Measurements from ENCODE around the gene SGCD.
"Not testable (repeated sequence)": the region's sequence is repeated elsewhere in the genome, so short reads cannot be mapped to it uniquely, and the experiment has no call there.

Gene SGCD

GRCh38 chr5:156582193-156582598 is 255.2 kb downstream of the SGCD start:
- DNase-seq (ENCODE audit: low spot score), result no peak

GRCh38 chr5:156584871-156585270 is 257.9 kb downstream of the SGCD start:
- peak; percentile 47 for DNase-seq (ENCODE audit: low spot score)

- DNase-seq (ENCODE audit: low spot score), result no peak
Observed at GRCh38 chr5:156585999-156586398, 259.0 kb downstream of the SGCD start.

GRCh38 chr5:156587012-156587411 is 260.0 kb downstream of the SGCD start:
- no peak for DNase-seq (ENCODE audit: low spot score)

GRCh38 chr5:156588306-156588705 is 261.3 kb downstream of the SGCD start:
- no peak for DNase-seq (ENCODE audit: low spot score)

GRCh38 chr5:156589104-156589945 is 262.4 kb downstream of the SGCD start:
- DNase-seq (ENCODE audit: low spot score), result no peak

- DNase-seq (ENCODE audit: low spot score), result no peak
Observed at GRCh38 chr5:156589946-156590216, 262.9 kb downstream of the SGCD start.

- no peak for DNase-seq (ENCODE audit: low spot score)
Observed at GRCh38 chr5:156590978-156591377, 264.0 kb downstream of the SGCD start.

- no peak for DNase-seq (ENCODE audit: low spot score)
Observed at GRCh38 chr5:156591631-156592030, 264.7 kb downstream of the SGCD start.

GRCh38 chr5:156593546-156593945 is 266.6 kb downstream of the SGCD start:
- DNase-seq (ENCODE audit: low spot score), result no peak

GRCh38 chr5:156594406-156594805 is 267.4 kb downstream of the SGCD start:
- DNase-seq (ENCODE audit: low spot score), result no peak

- no peak for DNase-seq (ENCODE audit: low spot score)
Observed at GRCh38 chr5:156595132-156595787, 268.3 kb downstream of the SGCD start.

- no peak for DNase-seq (ENCODE audit: low spot score)
Observed at GRCh38 chr5:156597276-156597675, 270.3 kb downstream of the SGCD start.

- DNase-seq (ENCODE audit: low spot score), result no peak
Observed at GRCh38 chr5:156598964-156599363, 272.0 kb downstream of the SGCD start.

- DNase-seq (ENCODE audit: low spot score), result not testable (repeated sequence)
Observed at GRCh38 chr5:156610582-156610981, 283.6 kb downstream of the SGCD start.

GRCh38 chr5:156615901-156616300 is 288.9 kb downstream of the SGCD start:
- no peak for DNase-seq (ENCODE audit: low spot score)

GRCh38 chr5:156617426-156617825 is 290.5 kb downstream of the SGCD start:
- DNase-seq (ENCODE audit: low spot score), result no peak

GRCh38 chr5:156618601-156619000 is 291.6 kb downstream of the SGCD start:
- no peak for DNase-seq (ENCODE audit: low spot score)

- DNase-seq (ENCODE audit: low spot score), result no peak
Observed at GRCh38 chr5:156621719-156622118, 294.8 kb downstream of the SGCD start.

GRCh38 chr5:156623381-156624040 is 296.5 kb downstream of the SGCD start:
- no peak for DNase-seq (ENCODE audit: low spot score)

- no peak for DNase-seq (ENCODE audit: low spot score)
Observed at GRCh38 chr5:156624686-156625085, 297.7 kb downstream of the SGCD start.

GRCh38 chr5:156628421-156628820 is 301.5 kb downstream of the SGCD start:
- DNase-seq (ENCODE audit: low spot score), result no peak

- no peak for DNase-seq (ENCODE audit: low spot score)
Observed at GRCh38 chr5:156631005-156631404, 304.0 kb downstream of the SGCD start.

Data from AG20443 (cell line).